Aorta (tissue), 5 donors: ENCODE measurements around the gene SPEN. TPM values are rescaled to one million over a fixed set of nuclear protein-coding genes. Genes with fewer than 3 reads are reported as not detected.

ENCODE experiments used
- ATAC-seq: fragments of 200-7000 bp; cut with Tn5 transposase; one replicate; pipeline ENCODE4 v1.9.1; 2022; ENCODE audit warnings: moderate library complexity; ENCODE audit not compliant: low FRiP score
- DNase-seq, 2 donors: peaks; one replicate each; pipeline ENCODE4 v3.0.0-alpha.2; 2020
- H3K27ac ChIP-seq, 2 donors: one replicate each; pipeline ENCODE4 v1.5.1; 2013; ENCODE audit warnings: low read length in 2 of 2, mild to moderate bottlenecking in 2 of 2, moderate library complexity in 2 of 2, control low read depth in 1 of 2, inconsistent platforms in 1 of 2, low read depth in 1 of 2
- H3K27me3 ChIP-seq, 2 donors: one replicate each; pipeline ENCODE4 v1.6.1; 2013; ENCODE audit warnings: control low read depth in 1 of 2, low read length in 1 of 2, mild to moderate bottlenecking in 1 of 2, moderate library complexity in 1 of 2; ENCODE audit not compliant: insufficient read depth in 2 of 2, control insufficient read depth in 1 of 2
- H3K36me3 ChIP-seq, 2 donors: one replicate each; pipeline ENCODE4 v1.6.1; 2013; ENCODE audit warnings: control low read depth in 1 of 2, low read length in 1 of 2, mild to moderate bottlenecking in 1 of 2; ENCODE audit not compliant: insufficient read depth in 2 of 2, control insufficient read depth in 1 of 2
- H3K4me1 ChIP-seq, 2 donors: one replicate each; pipeline ENCODE4 v1.6.1; 2013; ENCODE audit warnings: low read length in 2 of 2, control low read depth in 1 of 2, mild to moderate bottlenecking in 1 of 2, moderate library complexity in 1 of 2; ENCODE audit not compliant: insufficient read depth in 2 of 2, control insufficient read depth in 1 of 2
- H3K4me3 ChIP-seq, 2 donors: one replicate each; pipeline ENCODE4 v1.5.1; 2013; ENCODE audit warnings: low read length in 2 of 2, control low read depth in 1 of 2, mild to moderate bottlenecking in 1 of 2
- H3K9me3 ChIP-seq: one replicate; pipeline ENCODE4 v1.6.1; 2013; ENCODE audit warnings: mild to moderate bottlenecking, low read length; ENCODE audit not compliant: control insufficient read depth
- WGBS, 2 donors: extraction: QIAGEN DNeasy Blood & Tissue Kit; methylation state at CpG; one replicate each; pipeline ENCODE4 v1.1.7; 2013; 5-methylcytosine and 5-hydroxymethylcytosine counted together
- intact Hi-C, 2 donors: fragments of 100-400 bp; cut with DNase I; formaldehyde crosslinking; loops; one replicate each; pipeline versions ENCODE4 v1.14.2 to v1.15.0; 2022
- polyA plus RNA-seq, 2 donors: library from polyadenylated mRNA; stranded (reverse); fragments of 200-250 nt; gene quantifications; one replicate each; pipeline ENCODE4 v1.2.3, GENCODE V29; 2013
- total RNA-seq, 2 donors: library from RNA; stranded (reverse); fragmentation: NEBNext Ultra II Directional; extraction: Animal tissue kit (Norgen Biotek cat#: 25700); gene quantifications; one replicate each; pipeline ENCODE4 v1.2.1, GENCODE V29; 2021
- donor health status: healthy with polysubstance abuse.
- donor health status: Bipolar disorder and iron deficiency.
- donor health status: DM: no; HTN: no; CAD: no.
- donor health status: DM: no; HTN: no; CAD: no.
- donor health status: DM: yes; HTN: yes; CAD: no.

Gene SPEN
- total and polyA plus RNA-seq, 4 donors: 19.8 to 102 (median 51.7) TPM

DNA sequence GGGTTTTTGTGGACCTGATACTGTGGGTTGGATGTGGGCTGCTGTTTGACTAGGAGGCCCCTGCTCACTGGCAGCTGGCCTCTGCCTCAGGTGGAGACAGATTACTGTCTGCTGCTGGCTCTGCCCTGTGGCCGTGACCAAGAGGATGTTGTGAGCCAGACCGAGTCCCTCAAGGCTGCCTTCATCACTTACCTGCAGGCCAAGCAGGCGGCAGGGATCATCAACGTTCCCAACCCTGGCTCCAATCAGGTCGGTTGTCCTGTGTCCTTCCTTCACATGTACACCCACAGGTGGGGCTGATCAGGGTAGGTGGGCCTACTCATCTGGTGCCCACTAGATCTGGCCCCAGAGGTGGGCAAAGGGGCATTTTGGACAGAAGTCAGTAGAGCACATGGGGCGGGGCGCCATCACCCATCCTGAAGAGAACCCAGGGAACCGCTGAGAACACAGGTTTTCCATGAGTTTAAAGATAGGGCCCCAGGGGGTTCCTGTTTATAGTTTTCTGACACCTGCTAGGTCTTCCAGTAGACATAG lies 91.2 kb downstream of the SPEN start:
- Histone ChIP-seq H3K27me3 (no peaks in the 10 kb centered on the region), H3K9me3 (no peaks in the 10 kb centered on the region), H3K4me3 (no peak overlapping the region), H3K36me3 (peaks cover 0 to 22% of the 10 kb centered on the region in 2 donors), H3K4me1 (no peaks in the 10 kb centered on the region), H3K27ac (no peak overlapping the region)
- no peak for DNase-seq
- intact Hi-C loops: no loop called here
- ATAC-seq: no peak
- 90 to 94% methylated on average over 8 of the region's 8 CpGs for WGBS, 2 donors

DNA sequence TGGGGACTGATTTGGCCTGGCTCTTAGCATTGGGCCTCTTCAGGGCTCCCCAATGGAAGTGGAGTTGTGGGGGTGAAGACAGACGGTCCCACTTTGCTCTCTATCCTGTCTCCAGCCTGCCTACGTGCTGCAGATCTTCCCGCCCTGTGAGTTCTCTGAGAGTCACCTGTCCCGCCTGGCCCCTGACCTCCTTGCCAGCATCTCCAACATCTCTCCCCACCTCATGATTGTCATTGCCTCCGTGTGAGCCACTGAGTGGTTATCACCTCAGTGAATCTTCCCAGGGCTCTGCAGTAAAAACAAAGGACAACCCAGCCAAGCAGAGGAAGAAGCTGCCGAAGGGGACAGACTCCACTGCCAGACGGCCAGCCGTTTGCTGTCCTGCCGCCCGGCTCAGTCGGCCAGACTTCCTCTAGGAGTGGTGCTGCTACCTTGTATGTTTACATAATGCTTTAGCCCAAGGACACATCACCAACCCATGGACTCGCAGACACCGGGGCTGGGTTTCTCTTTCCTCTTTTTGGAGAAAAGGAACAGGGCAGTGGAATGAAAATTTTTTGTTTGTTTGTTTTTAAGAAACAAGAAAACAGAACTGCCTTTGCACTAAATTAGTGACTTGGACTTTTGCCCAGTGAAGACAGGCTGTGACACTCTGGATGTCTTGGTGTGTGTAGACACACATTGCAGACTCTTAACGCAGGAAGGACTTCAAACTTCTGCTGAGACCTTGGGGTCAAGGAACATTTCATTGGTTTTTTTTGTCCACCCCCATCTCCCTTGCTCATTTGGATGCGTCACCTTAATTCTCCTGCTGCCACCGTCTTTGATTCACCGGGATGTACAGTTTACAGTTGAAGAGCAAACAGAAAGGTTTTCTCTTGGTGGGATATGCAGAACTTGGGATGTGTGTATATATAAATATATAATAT lies 91.9 kb downstream of the SPEN start:
- Histone ChIP-seq H3K27me3 (no peaks in the 10 kb centered on the region), H3K4me1 (no peaks in the 10 kb centered on the region), H3K9me3 (no peaks in the 10 kb centered on the region), H3K27ac (peak overlapping the region in 1 of 2 donors; percentile 4), H3K36me3 (peaks cover 0 to 19% of the 10 kb centered on the region in 2 donors), H3K4me3 (no peak overlapping the region)
- no peak for ATAC-seq
- 41 to 44% methylated on average over 17 of the region's 17 CpGs for WGBS, 2 donors
- intact Hi-C loops: no loop called here
- no peak for DNase-seq

DNA sequence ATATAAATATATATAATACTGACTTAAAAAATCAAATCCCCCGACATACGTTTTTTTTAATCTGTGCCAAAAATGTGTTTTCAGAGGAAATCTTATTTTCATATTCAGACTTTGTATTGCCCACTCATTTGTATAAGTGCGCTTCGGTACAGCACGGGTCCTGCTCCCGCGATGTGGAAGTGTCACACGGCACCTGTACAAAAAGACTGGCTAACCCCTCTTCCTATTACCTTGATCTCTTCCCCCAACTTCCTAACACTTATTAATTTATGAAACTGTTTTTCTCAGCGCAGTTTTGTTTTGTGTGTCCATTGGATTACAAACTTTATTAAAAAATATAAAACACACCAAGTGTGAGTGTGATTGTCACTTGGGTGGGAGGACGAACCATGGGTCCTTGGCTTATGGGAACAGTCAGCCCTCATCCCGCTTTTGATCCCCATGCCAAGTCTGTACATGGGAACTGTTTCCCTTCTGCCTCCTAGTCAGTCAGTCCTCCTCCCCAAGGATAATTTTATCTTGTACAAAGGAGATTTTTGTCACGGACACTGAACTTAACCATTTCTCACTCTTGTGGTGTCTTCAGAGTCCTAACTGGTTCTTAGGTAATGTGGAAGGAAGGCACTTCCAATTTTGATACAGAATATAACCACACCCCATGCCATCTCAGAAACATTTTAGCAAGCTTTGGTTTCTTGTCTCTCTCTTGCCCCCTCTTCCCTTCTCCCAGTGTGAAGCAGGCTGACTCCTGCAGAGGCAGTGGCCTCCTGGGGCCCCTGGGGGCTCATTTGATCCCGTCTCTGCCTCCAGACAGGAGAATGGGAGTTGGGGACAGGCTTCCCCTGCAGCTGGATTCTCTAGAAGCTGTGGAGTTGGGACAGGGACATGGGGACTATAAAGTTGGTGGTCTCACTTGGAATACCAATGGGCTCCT lies 92.9 kb downstream of the SPEN start:
- intact Hi-C loops: no loop called here
- Histone ChIP-seq H3K9me3 (no peaks in the 10 kb centered on the region), H3K36me3 (peaks cover 0 to 19% of the 10 kb centered on the region in 2 donors)

DNA sequence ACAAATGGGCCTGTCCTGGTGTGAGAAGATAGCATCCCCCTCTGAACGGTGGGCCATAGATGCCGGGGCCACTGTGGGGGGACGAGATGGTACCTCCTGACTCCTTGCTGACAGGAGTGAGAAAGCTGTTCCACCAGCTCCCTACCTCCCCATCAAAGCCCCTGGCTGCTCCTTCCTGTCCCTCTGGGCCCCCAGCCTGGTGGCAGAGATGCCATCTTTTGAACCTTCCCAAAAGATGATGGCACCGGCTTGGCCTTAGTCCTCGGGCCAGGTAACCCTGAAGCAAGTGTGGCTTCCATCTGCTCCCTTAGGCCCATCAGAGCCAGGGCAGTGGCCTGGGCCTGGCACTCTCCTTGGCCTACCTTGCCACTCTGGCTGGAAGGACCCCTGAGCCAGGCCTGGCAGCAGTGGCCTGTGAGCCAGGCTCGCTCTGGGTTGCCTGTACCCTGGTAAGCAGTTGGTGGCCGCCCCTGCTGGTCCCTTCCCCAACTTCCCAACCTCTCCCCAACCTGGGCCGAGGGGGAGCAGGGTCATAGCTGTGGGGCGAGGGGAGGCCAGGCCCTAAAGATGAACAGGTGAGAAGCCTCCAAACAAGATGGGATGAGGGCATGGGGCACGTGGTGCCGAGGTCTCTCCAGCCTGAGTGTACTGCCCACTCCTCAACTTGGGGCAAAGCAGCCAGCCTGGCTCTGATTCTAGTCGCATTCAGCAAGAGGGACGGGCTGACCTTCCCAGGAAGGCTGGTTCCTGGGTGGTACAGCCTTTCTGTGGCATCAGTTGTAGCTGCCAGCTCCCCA lies 93.7 kb downstream of the SPEN start:
- no peaks in the 10 kb centered on the region for H3K9me3 ChIP-seq
- H3K36me3 ChIP-seq: peaks cover 0 to 17% of the 10 kb centered on the region in 2 donors
- no peak for ATAC-seq
- H3K4me1 ChIP-seq: no peaks in the 10 kb centered on the region
- 70 to 79% methylated on average over 13 of the region's 13 CpGs for WGBS, 2 donors
- H3K27ac ChIP-seq: peak overlapping the region in 1 of 2 donors; percentile 4
- intact Hi-C loops: no loop called here
- no peaks in the 10 kb centered on the region for H3K27me3 ChIP-seq
- peak in 1 of 2 donors; percentile 74 for DNase-seq
- no peak overlapping the region for H3K4me3 ChIP-seq

More for the DNA sequence above, 92.9 kb downstream of the SPEN start:
- Histone ChIP-seq H3K4me1 (no peaks in the 10 kb centered on the region), H3K27me3 (no peaks in the 10 kb centered on the region), H3K4me3 (no peak overlapping the region), H3K27ac (no peak overlapping the region)
- DNase-seq (no peak), ATAC-seq (no peak)
- WGBS, 2 donors: 84 to 87% methylated on average over 13 of the region's 13 CpGs

DNA sequence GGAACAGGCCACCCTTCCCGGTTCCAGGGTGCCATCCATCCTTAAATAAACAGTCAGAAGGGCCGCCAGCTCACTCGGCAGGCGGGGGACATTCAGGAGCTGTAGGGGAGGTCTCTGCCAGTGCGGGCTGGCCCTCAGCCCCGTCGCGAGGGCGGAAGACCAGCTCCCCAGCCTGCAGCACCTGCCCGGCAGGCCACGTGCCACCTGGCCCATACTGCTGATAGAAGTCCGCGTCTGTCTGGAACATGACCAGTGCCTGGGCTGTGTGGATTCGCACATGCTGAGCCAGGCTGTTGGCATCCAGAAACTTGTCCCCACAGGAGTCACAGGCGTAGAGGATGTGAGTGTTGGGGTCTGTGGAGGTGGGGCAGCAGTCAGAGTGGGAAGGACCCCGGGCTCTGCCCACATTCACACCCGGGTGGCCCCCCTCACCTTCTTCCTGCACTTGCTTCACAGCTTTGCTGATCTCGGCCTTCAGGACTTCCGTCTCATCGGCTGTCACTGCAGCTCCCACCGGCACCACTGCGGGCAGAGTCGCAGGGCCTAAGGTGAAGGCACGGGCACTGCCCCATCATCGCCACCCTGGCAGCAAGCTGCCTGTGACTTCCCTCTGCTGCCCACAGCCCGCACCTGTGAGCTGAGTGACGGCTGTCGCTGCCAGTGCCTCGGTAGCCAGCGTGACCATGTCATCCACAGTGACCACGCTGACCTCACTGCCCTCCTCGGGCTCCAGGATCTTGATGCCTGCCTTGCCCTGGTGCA lies 94.6 kb downstream of the SPEN start:
- H3K27ac ChIP-seq: no peak overlapping the region
- H3K4me3 ChIP-seq: no peak overlapping the region
- WGBS, 2 donors: 60 to 62% methylated on average over 32 of the region's 32 CpGs
- H3K36me3 ChIP-seq: peaks cover 0 to 17% of the 10 kb centered on the region in 2 donors
- H3K9me3 ChIP-seq: no peaks in the 10 kb centered on the region
- H3K27me3 ChIP-seq: no peaks in the 10 kb centered on the region
- no peaks in the 10 kb centered on the region for H3K4me1 ChIP-seq
- intact Hi-C loops: no loop called here
- ATAC-seq (no peak), DNase-seq (peak in 1 of 2 donors; percentile 75)

DNA sequence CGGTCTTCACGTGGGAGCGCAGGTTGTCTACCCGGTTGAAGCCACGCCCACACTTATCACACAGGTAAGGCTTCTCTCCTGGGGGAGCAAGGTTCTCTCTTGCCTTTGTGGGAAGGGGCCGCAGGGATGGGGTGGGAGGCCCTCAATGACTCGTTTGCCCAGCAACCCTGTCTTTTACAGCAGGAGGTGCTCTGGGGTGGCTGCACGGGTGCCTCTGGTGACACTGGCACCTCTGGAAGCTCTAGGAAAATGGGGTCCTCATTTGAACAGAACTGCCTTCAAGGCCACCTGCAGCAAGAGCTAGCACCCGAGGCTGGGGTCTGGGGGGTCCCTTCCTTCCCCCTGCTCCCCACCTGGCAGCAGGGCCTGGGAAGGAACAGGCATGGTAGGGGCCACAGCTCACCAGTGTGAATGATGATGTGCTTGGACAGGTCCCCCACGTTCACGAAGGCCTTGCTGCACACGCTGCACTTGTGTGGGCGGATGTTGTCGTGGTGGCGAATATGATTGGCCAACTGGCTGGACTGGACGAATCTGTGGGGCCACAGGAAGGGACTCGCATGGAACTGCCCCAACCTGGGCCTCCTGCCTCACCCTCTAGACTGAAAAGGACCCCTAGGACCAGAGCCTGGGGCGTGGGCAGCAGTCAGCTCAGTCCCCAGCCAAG lies 95.3 kb downstream of the SPEN start:
- Histone ChIP-seq H3K4me3 (no peak overlapping the region), H3K9me3 (no peaks in the 10 kb centered on the region), H3K36me3 (peaks cover 0 to 17% of the 10 kb centered on the region in 2 donors), H3K4me1 (no peaks in the 10 kb centered on the region), H3K27ac (no peak overlapping the region), H3K27me3 (no peaks in the 10 kb centered on the region)
- WGBS, 2 donors: 66 to 70% methylated on average over 18 of the region's 18 CpGs
- DNase-seq (no peak), ATAC-seq (no peak)
- intact Hi-C loops: no loop called here

DNA sequence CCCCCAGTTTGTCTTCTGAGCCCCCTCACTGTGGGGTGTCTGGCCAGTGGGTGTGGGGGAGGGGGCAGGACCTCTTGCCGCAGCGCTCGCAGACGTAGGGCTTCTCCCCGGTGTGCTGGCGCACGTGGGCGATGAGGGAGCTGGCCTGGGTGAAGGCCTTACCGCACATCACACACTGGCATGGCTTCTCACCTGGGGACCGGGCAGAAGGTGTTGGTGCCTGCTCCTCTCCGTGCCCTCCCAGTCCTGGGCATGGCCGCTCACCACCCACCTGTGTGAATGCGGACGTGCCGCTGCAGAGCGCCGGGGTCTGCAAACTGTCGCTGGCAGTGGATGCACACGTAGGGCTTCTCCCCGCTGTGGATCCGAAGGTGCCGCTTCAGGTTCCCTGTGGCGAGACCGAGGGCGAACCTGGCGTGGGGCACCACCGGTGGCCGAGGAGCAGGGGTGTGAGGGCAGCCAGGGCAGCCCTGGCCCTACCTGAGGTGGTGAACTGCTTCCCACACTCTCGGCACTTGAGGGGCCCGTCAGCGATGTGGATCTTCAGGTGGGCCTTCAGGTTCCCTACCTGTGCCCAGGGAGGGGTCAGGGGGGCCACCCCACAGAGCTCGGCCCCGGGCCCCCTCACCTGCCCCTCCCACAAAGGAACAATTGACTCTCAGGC lies 96.0 kb downstream of the SPEN start:
- Histone ChIP-seq H3K36me3 (peaks cover 0 to 15% of the 10 kb centered on the region in 2 donors), H3K9me3 (no peaks in the 10 kb centered on the region), H3K4me1 (no peaks in the 10 kb centered on the region), H3K4me3 (no peak overlapping the region), H3K27me3 (no peaks in the 10 kb centered on the region), H3K27ac (no peak overlapping the region)
- WGBS, 2 donors: 93 to 95% methylated on average over 33 of the region's 33 CpGs
- intact Hi-C loops: no loop called here
- ATAC-seq: no peak
- DNase-seq: peak; percentile 41 to 75
